ENCODE data around the gene TRAPPC6A.

Gene TRAPPC6A

GRCh38 chr19:45139286-45140143 is 38.5 kb downstream of the TRAPPC6A start:
- Histone ChIP-seq H3K27ac (no peak overlapping the region), H3K4me3 (no peak overlapping the region)

- Histone ChIP-seq H3K4me3 (no peak overlapping the region), H3K27ac (no peak overlapping the region)
Observed at GRCh38 chr19:45138303-45138751, 39.7 kb downstream of the TRAPPC6A start.

GRCh38 chr19:45137179-45137761 is 40.8 kb downstream of the TRAPPC6A start:
- no peak overlapping the region for H3K4me3 ChIP-seq
- H3K27ac ChIP-seq: peak overlapping the region in 3 of 21 experiments; percentile 11 to 58 (median 44)

- no peak overlapping the region for H3K4me3 ChIP-seq
- H3K27ac ChIP-seq: peak overlapping the region in 4 of 21 experiments; percentile 11 to 58 (median 29)
Observed at GRCh38 chr19:45136507-45137178, 41.4 kb downstream of the TRAPPC6A start.

GRCh38 chr19:45135176-45135885 is 42.7 kb downstream of the TRAPPC6A start:
- no peak overlapping the region for H3K27ac ChIP-seq
- H3K4me3 ChIP-seq: no peak overlapping the region

- H3K27ac ChIP-seq: no peak overlapping the region
- no peak overlapping the region for H3K4me3 ChIP-seq
Observed at GRCh38 chr19:45133661-45134060, 44.4 kb downstream of the TRAPPC6A start.

- Histone ChIP-seq H3K27ac (no peak overlapping the region), H3K4me3 (no peak overlapping the region)
Observed at GRCh38 chr19:45130888-45131615, 47.0 kb downstream of the TRAPPC6A start.

- no peak overlapping the region for H3K27ac ChIP-seq
- no peak overlapping the region for H3K4me3 ChIP-seq
Observed at GRCh38 chr19:45130236-45130635, 47.8 kb downstream of the TRAPPC6A start.

GRCh38 chr19:45128806-45129205 is 49.2 kb downstream of the TRAPPC6A start:
- Histone ChIP-seq H3K27ac (no peak overlapping the region), H3K4me3 (no peak overlapping the region)

- Histone ChIP-seq H3K4me3 (no peak overlapping the region), H3K27ac (no peak overlapping the region)
Observed at GRCh38 chr19:45128146-45128545, 49.9 kb downstream of the TRAPPC6A start.

- Histone ChIP-seq H3K4me3 (no peak overlapping the region), H3K27ac (no peak overlapping the region)
Observed at GRCh38 chr19:45126654-45127053, 51.4 kb downstream of the TRAPPC6A start.

GRCh38 chr19:45125975-45126493 is 52.0 kb downstream of the TRAPPC6A start:
- Histone ChIP-seq H3K27ac (no peak overlapping the region), H3K4me3 (no peak overlapping the region)

- Histone ChIP-seq H3K4me3 (no peak overlapping the region), H3K27ac (no peak overlapping the region)
Observed at GRCh38 chr19:45125360-45125759, 52.7 kb downstream of the TRAPPC6A start.

- peak overlapping the region in 1 of 21 experiments; percentile 22 for H3K27ac ChIP-seq
- H3K4me3 ChIP-seq: no peak overlapping the region
Observed at GRCh38 chr19:45124021-45124420, 54.0 kb downstream of the TRAPPC6A start.

GRCh38 chr19:45123440-45123850 is 54.6 kb downstream of the TRAPPC6A start:
- no peak overlapping the region for H3K27ac ChIP-seq
- no peak overlapping the region for H3K4me3 ChIP-seq

- no peak overlapping the region for H3K27ac ChIP-seq
- no peak overlapping the region for H3K4me3 ChIP-seq
Observed at GRCh38 chr19:45122832-45123231, 55.2 kb downstream of the TRAPPC6A start.

GRCh38 chr19:45121827-45122345 is 56.2 kb downstream of the TRAPPC6A start:
- H3K4me3 ChIP-seq: no peak overlapping the region
- H3K27ac ChIP-seq: peak overlapping the region in 2 of 21 experiments; percentile 20 to 24

- no peak overlapping the region for H3K4me3 ChIP-seq
- H3K27ac ChIP-seq: peak overlapping the region in 1 of 21 experiments; percentile 18
Observed at GRCh38 chr19:45119582-45119981, 58.5 kb downstream of the TRAPPC6A start.
